ENCODE measurements around the gene SGIP1. TPM values are rescaled to one million over a fixed set of nuclear protein-coding genes. Genes with fewer than 3 reads are reported as not detected.

The SGIP1 gene, protein sequence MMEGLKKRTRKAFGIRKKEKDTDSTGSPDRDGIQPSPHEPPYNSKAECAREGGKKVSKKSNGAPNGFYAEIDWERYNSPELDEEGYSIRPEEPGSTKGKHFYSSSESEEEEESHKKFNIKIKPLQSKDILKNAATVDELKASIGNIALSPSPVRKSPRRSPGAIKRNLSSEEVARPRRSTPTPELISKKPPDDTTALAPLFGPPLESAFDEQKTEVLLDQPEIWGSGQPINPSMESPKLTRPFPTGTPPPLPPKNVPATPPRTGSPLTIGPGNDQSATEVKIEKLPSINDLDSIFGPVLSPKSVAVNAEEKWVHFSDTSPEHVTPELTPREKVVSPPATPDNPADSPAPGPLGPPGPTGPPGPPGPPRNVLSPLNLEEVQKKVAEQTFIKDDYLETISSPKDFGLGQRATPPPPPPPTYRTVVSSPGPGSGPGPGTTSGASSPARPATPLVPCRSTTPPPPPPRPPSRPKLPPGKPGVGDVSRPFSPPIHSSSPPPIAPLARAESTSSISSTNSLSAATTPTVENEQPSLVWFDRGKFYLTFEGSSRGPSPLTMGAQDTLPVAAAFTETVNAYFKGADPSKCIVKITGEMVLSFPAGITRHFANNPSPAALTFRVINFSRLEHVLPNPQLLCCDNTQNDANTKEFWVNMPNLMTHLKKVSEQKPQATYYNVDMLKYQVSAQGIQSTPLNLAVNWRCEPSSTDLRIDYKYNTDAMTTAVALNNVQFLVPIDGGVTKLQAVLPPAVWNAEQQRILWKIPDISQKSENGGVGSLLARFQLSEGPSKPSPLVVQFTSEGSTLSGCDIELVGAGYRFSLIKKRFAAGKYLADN
- 1 to 10 TPM in 3 of 4 donors, under 1 TPM in 1; 0.74 to 3.7 (median 1.6) TPM for total RNA-seq
- 1 to 10 TPM in 2 of 3 donors, under 1 TPM in 1; 0.79 to 1.5 (median 1.0) TPM for polyA plus RNA-seq
- long read RNA-seq, donor 1: 0 reads
- long read RNA-seq, donor 2: 0 reads

GRCh38 chr1:66533804-66534740, at the start of gene SGIP1:
SGIP1 (plus strand) TSS chr1:66534153; CDS start chr1:66534359, 206 bp downstream.
- ATAC-seq: peak; percentile 58 to 82 (median 65)
- no peaks in the 10 kb centered on the region for H3K9me3 ChIP-seq
- peak within 1 kb of the TSS; percentile 71 for H3K27ac ChIP-seq
- DNase-seq: peak; percentile 37 to 67
- H3K4me1 ChIP-seq: no peaks in the 10 kb centered on the region
- no peak for TF ChIP-seq CTCF (IDR thresholded peaks at IDR 0.05)
- 9 to 17% (median 15%) methylated on average over 25 of the region's 25 CpGs for WGBS, 3 donors
- H3K4me3 ChIP-seq: peak within 1 kb of the TSS; percentile 60
- intact Hi-C loops (cut with DNase I): no loop called here
- no peaks in the 10 kb centered on the region for H3K36me3 ChIP-seq (ENCODE audit: insufficient read depth in 1 of 2, low read depth in 1 of 2)
- H3K27me3 ChIP-seq (ENCODE audit: insufficient read depth in 3 of 3, low read length in 2 of 3): peaks cover 0 to 28% (median 6%) of the 10 kb centered on the region in 3 donors

DNA sequence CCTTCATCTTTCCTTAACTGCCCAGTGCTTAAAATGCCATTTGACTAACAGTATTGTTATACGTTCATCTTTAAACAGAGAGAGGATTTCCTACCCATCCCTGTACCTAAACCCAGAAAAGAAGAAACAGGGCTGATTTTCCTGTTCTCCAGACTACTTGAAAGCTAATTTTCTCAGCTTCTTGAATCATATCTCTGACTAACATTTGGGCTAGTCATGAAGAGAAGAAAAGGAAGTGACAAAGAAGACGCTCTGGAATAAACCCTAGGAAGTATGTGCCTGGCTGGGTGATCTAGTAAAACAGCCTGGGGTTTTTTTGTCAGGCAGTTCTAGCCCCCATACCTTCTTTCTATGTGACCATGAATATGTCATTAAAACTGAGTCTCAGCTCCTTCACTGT, 44.8 kb upstream of the SGIP1 start:
- Histone ChIP-seq H3K27me3 (ENCODE audit: insufficient read depth in 3 of 3, low read length in 2 of 3) (no peaks in the 10 kb centered on the region), H3K4me3 (no peak overlapping the region), H3K9me3 (no peaks in the 10 kb centered on the region), H3K27ac (no peak overlapping the region), H3K4me1 (no peaks in the 10 kb centered on the region), H3K36me3 (ENCODE audit: insufficient read depth in 1 of 2, low read depth in 1 of 2) (no peaks in the 10 kb centered on the region)
- 70 to 92% (median 70%) methylated on average over 2 of the region's 2 CpGs for WGBS, 3 donors
- no peak for DNase-seq
- TF ChIP-seq CTCF (IDR thresholded peaks at IDR 0.05): no peak
- ATAC-seq: no peak
- intact Hi-C loops (cut with DNase I): no loop called here

- H3K36me3 ChIP-seq (ENCODE audit: insufficient read depth in 1 of 2, low read depth in 1 of 2): no peaks in the 10 kb centered on the region
- intact Hi-C loops (cut with DNase I): no loop called here
- no peak overlapping the region for H3K4me3 ChIP-seq
- no peak for TF ChIP-seq CTCF (IDR thresholded peaks at IDR 0.05)
- H3K9me3 ChIP-seq: no peaks in the 10 kb centered on the region
- H3K4me1 ChIP-seq: no peaks in the 10 kb centered on the region
- WGBS, 3 donors: 44 to 50% (median 44%) methylated on average over 2 of the region's 2 CpGs
- no peaks in the 10 kb centered on the region for H3K27me3 ChIP-seq (ENCODE audit: insufficient read depth in 3 of 3, low read length in 2 of 3)
- DNase-seq: no peak
- ATAC-seq: no peak
- H3K27ac ChIP-seq: no peak overlapping the region
These were observed 43.9 kb upstream of the SGIP1 start for GRCh38 chr1:66489972-66490601.

DNA sequence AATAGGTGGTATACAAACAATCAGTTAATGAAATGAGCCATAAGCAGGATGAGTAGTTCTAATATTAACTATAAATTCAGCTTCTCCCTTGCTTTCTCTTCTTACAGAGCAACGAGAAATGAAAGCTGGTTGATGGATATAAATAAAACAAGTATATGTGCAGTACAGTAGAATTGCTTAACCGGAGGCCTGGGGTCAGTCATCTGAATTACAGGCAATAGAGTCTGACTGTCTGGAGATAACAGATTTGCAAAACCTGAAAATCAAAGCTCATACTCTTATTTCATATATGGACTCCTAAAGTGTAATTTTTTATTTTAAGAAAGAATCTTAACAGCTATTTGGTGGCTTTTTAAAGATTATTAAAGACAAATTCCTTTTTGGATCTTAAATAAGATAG, 43.1 kb upstream of the SGIP1 start:
- Histone ChIP-seq H3K4me3 (no peak overlapping the region), H3K27me3 (ENCODE audit: insufficient read depth in 3 of 3, low read length in 2 of 3) (no peaks in the 10 kb centered on the region), H3K9me3 (no peaks in the 10 kb centered on the region), H3K36me3 (ENCODE audit: insufficient read depth in 1 of 2, low read depth in 1 of 2) (no peaks in the 10 kb centered on the region), H3K4me1 (no peaks in the 10 kb centered on the region), H3K27ac (no peak overlapping the region)
- intact Hi-C loops (cut with DNase I): no loop called here
- no peak for TF ChIP-seq CTCF (IDR thresholded peaks at IDR 0.05)
- ATAC-seq (no peak), DNase-seq (no peak)
- WGBS, 3 donors: 36 to 54% (median 48%) methylated on average over 2 of the region's 2 CpGs
